GM12892 (cell line): ENCODE data around the gene EXOC3L4.

Experiments used
- POLR2A ChIP-seq: IDR thresholded peaks from 2 replicates; pipeline ENCODE4 v1.6.1; 2011; ENCODE audit warnings: low read depth, low read length, control low read depth
- POLR2AphosphoS5 ChIP-seq: IDR thresholded peaks from 2 replicates; pipeline ENCODE4 v1.6.1; 2011; ENCODE audit warnings: low read depth, low read length, control low read depth
- TAF1 ChIP-seq: IDR thresholded peaks from 2 replicates; pipeline ENCODE4 v1.6.1; 2011; ENCODE audit warnings: low read depth, mild to moderate bottlenecking, control low read depth, low read length, borderline replicate concordance

GRCh38 chr14:103113303-103113702 lies 18.8 kb downstream of the EXOC3L4 start:
- TF ChIP-seq TAF1 (no peak), POLR2A (no peak), POLR2AphosphoS5 (no peak)
